Skin epidermis (tissue), 12 donors: Measurements from ENCODE around the gene SCAMP5.

Experiments used
- H3K27ac ChIP-seq, 21 experiments: fragments of 200-600 bp; sonication (generic) in 11 of 21; one replicate each; pipeline ENCODE4 v1.5.0; 2020; ENCODE audit warnings: mild to moderate bottlenecking in 3 of 21, inconsistent platforms in 2 of 21, moderate library complexity in 2 of 21
- H3K4me3 ChIP-seq, 7 experiments: fragments of 200-600 bp; sonication (generic) in 2 of 7; one replicate each; pipeline ENCODE4 v1.5.0; 2020; ENCODE audit warnings: inconsistent platforms in 2 of 7, mild to moderate bottlenecking in 2 of 7, moderate library complexity in 1 of 7

The SCAMP5 gene

DNA sequence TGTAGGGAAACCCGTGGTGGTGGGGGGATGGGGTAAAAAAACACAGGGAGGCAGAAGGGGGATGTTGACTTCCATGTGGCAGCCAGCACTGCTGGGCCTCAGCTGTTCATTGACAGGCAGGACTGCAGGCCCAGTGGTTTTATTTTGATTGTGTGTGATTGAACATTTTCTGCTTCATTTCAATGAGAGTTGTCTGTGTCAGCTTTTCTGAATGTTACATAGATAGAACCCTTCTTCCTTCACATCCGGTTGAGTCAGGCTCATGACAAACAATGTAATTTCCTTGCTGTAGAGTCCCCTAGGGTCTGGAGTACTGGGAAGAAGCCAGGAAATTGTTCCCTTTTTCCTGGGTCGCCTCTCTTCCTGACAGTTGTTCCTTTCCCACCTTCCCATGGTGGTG, 30.6 kb upstream of the SCAMP5 start:
- Histone ChIP-seq H3K27ac (peak overlapping the region in 4 of 21 experiments; percentile 9 to 43 (median 25)), H3K4me3 (no peak overlapping the region)

DNA sequence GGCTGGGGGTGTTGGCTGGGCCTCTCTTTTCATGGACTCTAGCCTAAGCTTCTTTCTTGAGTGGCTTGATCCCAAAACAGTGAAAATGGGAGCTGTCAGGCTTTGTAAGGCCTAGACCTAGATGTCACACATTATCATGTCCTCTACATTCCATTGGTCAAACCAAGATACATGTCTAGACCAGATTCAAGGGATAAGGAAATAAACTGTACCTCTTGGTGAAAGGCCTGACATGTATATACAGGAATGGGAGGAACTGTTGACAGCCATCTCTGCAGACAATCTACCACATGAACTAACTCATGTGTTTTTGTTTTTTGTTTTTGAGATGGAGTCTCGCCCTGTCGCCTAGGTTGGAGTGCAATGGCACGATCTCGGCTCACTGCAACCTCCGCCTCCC, 27.7 kb upstream of the SCAMP5 start:
- H3K27ac ChIP-seq: no peak overlapping the region

GRCh38 chr15:74976159-74976558, 19.2 kb upstream of the SCAMP5 start:
- H3K4me3 ChIP-seq: no peak overlapping the region
- H3K27ac ChIP-seq: no peak overlapping the region

More for the DNA sequence above, 27.7 kb upstream of the SCAMP5 start:
- no peak overlapping the region for H3K4me3 ChIP-seq

DNA sequence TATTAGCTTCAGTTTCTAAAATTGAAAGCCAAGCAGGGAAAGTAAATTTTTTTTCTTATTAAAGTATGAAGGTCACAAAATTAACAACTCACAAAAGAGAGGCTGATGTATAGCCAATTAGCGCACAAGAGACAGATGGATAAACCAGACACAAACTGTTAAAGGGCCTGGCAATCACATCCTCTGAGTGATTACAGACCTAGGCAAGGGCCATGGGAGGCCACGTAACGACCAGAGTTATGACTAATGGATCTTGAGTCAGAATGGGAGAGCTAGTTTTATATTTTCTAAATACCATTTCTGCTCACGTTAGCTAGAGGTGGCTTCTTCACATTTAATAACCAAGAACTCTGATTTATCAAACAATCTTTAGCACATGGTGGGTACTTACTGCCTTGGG, 17.8 kb upstream of the SCAMP5 start:
- Histone ChIP-seq H3K4me3 (no peak overlapping the region), H3K27ac (no peak overlapping the region)

DNA sequence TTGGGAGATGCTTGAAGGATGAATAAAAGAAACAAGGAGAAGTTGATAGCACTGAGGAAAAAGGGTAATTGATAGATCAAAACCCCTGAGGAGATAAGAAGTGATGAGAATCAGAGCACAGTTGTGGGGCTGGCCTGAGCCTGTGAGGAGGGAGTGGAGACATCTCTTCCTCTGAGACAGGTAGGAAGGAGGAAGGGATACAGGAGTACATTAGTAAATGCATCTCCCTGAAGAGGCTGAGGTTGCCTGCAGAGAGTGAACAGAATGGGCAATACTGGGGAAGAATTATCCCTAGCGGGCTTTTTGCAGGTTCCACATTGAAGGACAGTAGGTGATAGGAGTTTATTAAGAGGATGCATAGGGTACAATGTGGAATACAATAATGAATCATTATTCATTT, 17.3 kb upstream of the SCAMP5 start:
- Histone ChIP-seq H3K4me3 (no peak overlapping the region), H3K27ac (no peak overlapping the region)

- H3K27ac ChIP-seq: no peak overlapping the region
- H3K4me3 ChIP-seq: no peak overlapping the region
These were observed 16.9 kb upstream of the SCAMP5 start for GRCh38 chr15:74978503-74978902.

GRCh38 chr15:74982183-74982582, 13.2 kb upstream of the SCAMP5 start:
- Histone ChIP-seq H3K27ac (no peak overlapping the region), H3K4me3 (no peak overlapping the region)

DNA sequence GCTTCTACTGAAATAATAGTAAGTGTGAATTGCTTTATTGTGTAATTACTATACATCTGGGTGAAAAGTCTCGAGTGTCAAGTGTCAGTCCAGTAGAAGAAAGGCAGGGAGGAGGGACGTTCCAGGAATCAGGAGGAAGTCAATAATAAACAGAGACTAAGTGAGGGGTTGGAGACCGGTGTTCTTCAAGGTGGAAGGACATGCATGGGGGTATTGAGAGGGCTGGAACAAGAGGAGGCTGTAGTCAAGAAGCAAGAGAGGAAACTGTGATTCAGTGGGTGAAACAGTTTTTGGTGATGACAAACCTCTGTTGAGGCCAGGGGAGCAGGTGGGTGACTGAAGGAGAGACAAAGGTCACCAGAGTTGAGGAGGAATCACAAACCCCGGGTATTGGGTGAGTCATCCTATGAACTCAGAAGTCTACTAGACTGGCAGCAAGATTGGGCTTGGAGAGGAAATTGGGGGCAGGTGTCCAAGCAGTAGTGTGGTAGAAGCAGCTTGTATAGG, 11.6 kb upstream of the SCAMP5 start:
- Histone ChIP-seq H3K4me3 (no peak overlapping the region), H3K27ac (no peak overlapping the region)

GRCh38 chr15:74988007-74988800, 7.2 kb upstream of the SCAMP5 start:
- no peak overlapping the region for H3K4me3 ChIP-seq
- H3K27ac ChIP-seq: no peak overlapping the region

DNA sequence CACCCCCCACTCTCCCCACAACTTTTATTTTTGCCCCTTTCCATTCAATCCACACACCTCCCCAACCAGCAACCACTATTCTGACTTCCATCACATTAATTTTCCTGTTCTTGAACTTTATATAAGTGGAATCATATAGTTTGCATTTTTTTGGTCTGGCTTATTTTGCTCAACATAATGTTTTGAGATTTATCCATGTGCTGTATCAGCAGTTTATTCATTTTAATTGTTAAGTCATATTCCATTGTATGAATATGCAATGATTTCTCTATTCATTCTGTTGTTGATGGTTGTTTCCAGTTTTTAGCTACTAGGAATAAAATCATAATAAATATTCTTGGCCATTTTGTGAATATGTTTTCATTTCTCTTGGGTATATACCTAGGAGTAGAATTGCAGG, 5.8 kb upstream of the SCAMP5 start:
- Histone ChIP-seq H3K4me3 (no peak overlapping the region), H3K27ac (no peak overlapping the region)

DNA sequence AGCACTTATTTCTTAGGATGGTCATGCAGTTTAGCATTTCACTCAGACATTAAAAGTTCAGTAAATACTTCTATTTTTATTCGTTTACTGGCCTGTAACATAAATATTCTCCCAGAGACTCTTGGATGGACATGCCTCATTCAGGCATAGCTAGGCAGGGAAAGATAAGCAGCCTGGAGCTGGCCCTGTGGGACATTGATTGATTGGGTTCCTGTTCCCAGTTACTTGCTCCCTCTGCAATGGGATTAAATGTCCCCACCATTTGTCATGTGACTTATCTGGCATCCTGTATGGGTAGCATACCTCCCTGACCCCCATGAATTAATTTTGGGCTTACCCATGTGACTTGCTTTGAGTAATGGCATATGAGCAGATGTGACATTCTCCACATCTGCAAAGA, 2.7 kb upstream of the SCAMP5 start:
- Histone ChIP-seq H3K27ac (no peak overlapping the region), H3K4me3 (no peak overlapping the region)

GRCh38 chr15:74994236-74994635, 1.1 kb upstream of the SCAMP5 start:
- Histone ChIP-seq H3K4me3 (no peak overlapping the region), H3K27ac (no peak overlapping the region)

- H3K27ac ChIP-seq: no peak overlapping the region
These were observed 678 bp upstream of the SCAMP5 start for GRCh38 chr15:74994685-74995084.

DNA sequence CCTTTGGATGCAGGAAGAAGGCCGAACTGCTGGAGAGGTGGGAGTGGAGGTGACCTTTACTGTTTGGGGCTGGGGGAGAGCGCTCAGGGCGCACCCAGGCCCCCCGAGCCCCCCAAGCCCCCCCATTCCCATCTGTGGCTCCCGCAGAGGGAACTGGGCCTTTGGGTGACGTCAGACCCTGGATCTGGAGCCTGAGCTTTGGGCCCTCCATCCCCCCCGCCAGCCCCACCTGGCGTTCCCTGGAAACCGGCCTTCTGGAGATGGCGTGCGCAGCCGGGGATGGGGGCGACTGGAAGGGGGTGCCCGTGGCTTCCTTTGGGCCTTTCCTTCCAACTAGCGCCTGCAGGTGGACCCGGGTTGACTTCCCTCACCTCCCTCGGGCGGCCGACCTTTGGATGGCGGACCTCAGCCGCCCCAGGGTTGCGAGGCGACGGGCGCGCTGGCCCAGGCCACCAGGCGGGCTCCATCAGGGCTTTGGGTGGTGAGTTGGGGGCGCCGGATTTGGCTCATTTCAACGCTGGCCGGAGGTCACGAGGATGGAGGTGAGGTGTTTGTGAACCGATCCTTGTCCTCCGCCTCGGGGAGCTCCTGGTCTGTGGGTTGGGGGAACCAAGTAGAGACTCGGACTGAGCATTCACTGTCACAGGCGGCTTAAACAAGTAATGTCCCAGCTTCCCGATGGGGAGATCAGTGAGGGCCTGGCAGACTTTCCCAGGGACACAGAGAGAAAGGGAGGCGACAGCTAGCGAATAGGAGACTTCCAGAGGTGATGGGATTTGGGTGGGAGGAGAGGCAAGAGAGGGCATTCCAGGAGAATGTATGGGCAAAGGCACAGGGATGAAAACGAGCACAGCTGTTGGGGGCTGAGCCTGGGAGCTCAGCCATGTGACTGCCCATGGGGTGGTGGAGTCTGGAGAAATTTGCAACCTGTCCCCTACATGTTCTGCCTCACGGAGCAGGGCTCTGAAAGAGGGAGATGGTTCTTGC, 709 bp downstream of the SCAMP5 start:
- peak overlapping the region; percentile 43 to 70 (median 52) for H3K4me3 ChIP-seq
- H3K27ac ChIP-seq: peak overlapping the region in 4 of 21 experiments; percentile 38 to 58 (median 45)

More at GRCh38 chr15:74994685-74995084, 678 bp upstream of the SCAMP5 start:
- H3K4me3 ChIP-seq: peak overlapping the region in 2 of 7 experiments; percentile 43 to 59

DNA sequence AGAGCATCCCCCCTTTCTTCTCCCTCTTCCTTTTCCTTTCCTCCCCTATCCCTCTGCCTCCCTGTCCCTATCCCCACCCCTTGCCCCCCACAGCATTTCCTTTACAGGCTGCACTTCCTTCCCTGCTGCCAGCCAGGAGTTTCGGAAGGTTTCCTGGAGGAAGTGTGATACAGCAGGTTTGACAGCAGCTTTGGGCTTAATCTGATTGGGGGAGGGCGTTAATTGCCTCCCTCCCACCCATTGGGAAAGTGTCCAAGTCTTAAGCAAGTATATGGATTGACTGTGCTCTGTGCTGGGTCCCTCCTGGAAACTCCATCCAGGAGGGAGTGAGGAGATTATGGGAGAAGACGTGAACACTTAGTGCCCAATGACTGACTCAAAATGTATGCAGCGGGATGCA, 1.8 kb downstream of the SCAMP5 start:
- no peak overlapping the region for H3K4me3 ChIP-seq
- no peak overlapping the region for H3K27ac ChIP-seq

GRCh38 chr15:74997543-74997942, 2.2 kb downstream of the SCAMP5 start:
- Histone ChIP-seq H3K4me3 (no peak overlapping the region), H3K27ac (no peak overlapping the region)

- no peak overlapping the region for H3K27ac ChIP-seq
- no peak overlapping the region for H3K4me3 ChIP-seq
These were observed 5.9 kb downstream of the SCAMP5 start for GRCh38 chr15:75001310-75001709.

DNA sequence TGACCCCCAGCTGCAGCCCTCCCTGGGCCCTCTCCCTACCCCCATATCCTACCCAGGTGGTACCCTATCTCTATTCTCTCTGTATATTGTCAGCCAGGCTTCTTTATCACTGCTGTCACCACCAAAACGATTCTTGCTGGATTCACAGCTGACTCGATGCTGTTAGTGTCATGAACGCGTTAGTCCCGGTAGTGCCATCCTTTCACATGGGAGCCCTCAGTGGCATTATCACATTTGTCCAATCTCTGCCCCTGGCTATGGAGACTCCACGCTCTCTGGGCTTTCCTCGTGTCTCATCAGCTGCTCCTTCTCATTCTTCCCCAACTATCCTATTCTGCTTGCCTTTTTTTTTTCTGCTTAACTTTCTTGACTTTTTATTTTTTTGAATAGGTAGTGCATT, 7.0 kb downstream of the SCAMP5 start:
- Histone ChIP-seq H3K27ac (no peak overlapping the region), H3K4me3 (no peak overlapping the region)

- Histone ChIP-seq H3K4me3 (no peak overlapping the region), H3K27ac (peak overlapping the region in 1 of 21 experiments; percentile 18)
These were observed 11.9 kb downstream of the SCAMP5 start for GRCh38 chr15:75007216-75007615.

- H3K27ac ChIP-seq: peak overlapping the region in 6 of 21 experiments; percentile 10 to 46 (median 24)
- H3K4me3 ChIP-seq: no peak overlapping the region
These were observed 12.9 kb downstream of the SCAMP5 start for GRCh38 chr15:75008221-75008625.
